ENCODE measurements around the gene ZC3H14.

ZC3H14 gene

GRCh38 chr14:88550078-88550477, 12.8 kb upstream of the ZC3H14 start:
- no peak for TF ChIP-seq POLR2AphosphoS5 (IDR thresholded peaks at IDR 0.05; ENCODE audit: low read depth, low read length)
- TF ChIP-seq, protein P1, sequence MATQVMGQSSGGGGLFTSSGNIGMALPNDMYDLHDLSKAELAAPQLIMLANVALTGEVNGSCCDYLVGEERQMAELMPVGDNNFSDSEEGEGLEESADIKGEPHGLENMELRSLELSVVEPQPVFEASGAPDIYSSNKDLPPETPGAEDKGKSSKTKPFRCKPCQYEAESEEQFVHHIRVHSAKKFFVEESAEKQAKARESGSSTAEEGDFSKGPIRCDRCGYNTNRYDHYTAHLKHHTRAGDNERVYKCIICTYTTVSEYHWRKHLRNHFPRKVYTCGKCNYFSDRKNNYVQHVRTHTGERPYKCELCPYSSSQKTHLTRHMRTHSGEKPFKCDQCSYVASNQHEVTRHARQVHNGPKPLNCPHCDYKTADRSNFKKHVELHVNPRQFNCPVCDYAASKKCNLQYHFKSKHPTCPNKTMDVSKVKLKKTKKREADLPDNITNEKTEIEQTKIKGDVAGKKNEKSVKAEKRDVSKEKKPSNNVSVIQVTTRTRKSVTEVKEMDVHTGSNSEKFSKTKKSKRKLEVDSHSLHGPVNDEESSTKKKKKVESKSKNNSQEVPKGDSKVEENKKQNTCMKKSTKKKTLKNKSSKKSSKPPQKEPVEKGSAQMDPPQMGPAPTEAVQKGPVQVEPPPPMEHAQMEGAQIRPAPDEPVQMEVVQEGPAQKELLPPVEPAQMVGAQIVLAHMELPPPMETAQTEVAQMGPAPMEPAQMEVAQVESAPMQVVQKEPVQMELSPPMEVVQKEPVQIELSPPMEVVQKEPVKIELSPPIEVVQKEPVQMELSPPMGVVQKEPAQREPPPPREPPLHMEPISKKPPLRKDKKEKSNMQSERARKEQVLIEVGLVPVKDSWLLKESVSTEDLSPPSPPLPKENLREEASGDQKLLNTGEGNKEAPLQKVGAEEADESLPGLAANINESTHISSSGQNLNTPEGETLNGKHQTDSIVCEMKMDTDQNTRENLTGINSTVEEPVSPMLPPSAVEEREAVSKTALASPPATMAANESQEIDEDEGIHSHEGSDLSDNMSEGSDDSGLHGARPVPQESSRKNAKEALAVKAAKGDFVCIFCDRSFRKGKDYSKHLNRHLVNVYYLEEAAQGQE (IDR thresholded peaks at IDR 0.05; ENCODE audit: insufficient read depth in 1 of 2, low read depth in 2 of 2, low read length in 2 of 2): no peak
- TF ChIP-seq SIN3A (IDR thresholded peaks at IDR 0.05; ENCODE audit: borderline replicate concordance, insufficient read depth, low read length): no peak
- TF ChIP-seq TAF1 (IDR thresholded peaks at IDR 0.05; ENCODE audit: borderline replicate concordance, insufficient read depth, low read length): no peak
- no peak for TF ChIP-seq FOXP2 (optimal IDR thresholded peaks at IDR 0.05; ENCODE audit: borderline replicate concordance, extremely low read depth, extremely low read length, insufficient read depth)

GRCh38 chr14:88551094-88551870, 11.6 kb upstream of the ZC3H14 start:
- TF ChIP-seq SIN3A (IDR thresholded peaks at IDR 0.05; ENCODE audit: borderline replicate concordance, insufficient read depth, low read length) (no peak), FOXP2 (optimal IDR thresholded peaks at IDR 0.05; ENCODE audit: borderline replicate concordance, extremely low read depth, extremely low read length, insufficient read depth) (no peak), TAF1 (IDR thresholded peaks at IDR 0.05; ENCODE audit: borderline replicate concordance, insufficient read depth, low read length) (no peak), POLR2AphosphoS5 (IDR thresholded peaks at IDR 0.05; ENCODE audit: low read depth, low read length) (no peak)
- TF ChIP-seq, protein P1 (IDR thresholded peaks at IDR 0.05; ENCODE audit: insufficient read depth in 1 of 2, low read depth in 2 of 2, low read length in 2 of 2): no peak

GRCh38 chr14:88551980-88552431, 10.8 kb upstream of the ZC3H14 start:
- no peak for TF ChIP-seq TAF1 (IDR thresholded peaks at IDR 0.05; ENCODE audit: borderline replicate concordance, insufficient read depth, low read length)
- TF ChIP-seq, protein P1 (IDR thresholded peaks at IDR 0.05; ENCODE audit: insufficient read depth in 1 of 2, low read depth in 2 of 2, low read length in 2 of 2): no peak
- no peak for TF ChIP-seq SIN3A (IDR thresholded peaks at IDR 0.05; ENCODE audit: borderline replicate concordance, insufficient read depth, low read length)
- no peak for TF ChIP-seq FOXP2 (optimal IDR thresholded peaks at IDR 0.05; ENCODE audit: borderline replicate concordance, extremely low read depth, extremely low read length, insufficient read depth)
- no peak for TF ChIP-seq POLR2AphosphoS5 (IDR thresholded peaks at IDR 0.05; ENCODE audit: low read depth, low read length)

- no peak for TF ChIP-seq FOXP2 (optimal IDR thresholded peaks at IDR 0.05; ENCODE audit: borderline replicate concordance, extremely low read depth, extremely low read length, insufficient read depth)
- TF ChIP-seq TAF1 (IDR thresholded peaks at IDR 0.05; ENCODE audit: borderline replicate concordance, insufficient read depth, low read length): no peak
- TF ChIP-seq POLR2AphosphoS5 (IDR thresholded peaks at IDR 0.05; ENCODE audit: low read depth, low read length): no peak
- TF ChIP-seq, protein P1 (IDR thresholded peaks at IDR 0.05; ENCODE audit: insufficient read depth in 1 of 2, low read depth in 2 of 2, low read length in 2 of 2): no peak
- no peak for TF ChIP-seq SIN3A (IDR thresholded peaks at IDR 0.05; ENCODE audit: borderline replicate concordance, insufficient read depth, low read length)
Observed at GRCh38 chr14:88552876-88553275, 10.0 kb upstream of the ZC3H14 start.
